ENCODE measurements around the gene GRIK4.

GRIK4 gene

GRCh38 chr11:120881596-120881995 is 370.0 kb downstream of the GRIK4 start:
- DNase-seq (ENCODE audit: low read depth): no peak

- DNase-seq (ENCODE audit: low read depth): no peak
Measured at GRCh38 chr11:120882175-120882574, 370.6 kb downstream of the GRIK4 start.

- DNase-seq (ENCODE audit: low read depth): no peak
Measured at GRCh38 chr11:120883404-120884080, 372.0 kb downstream of the GRIK4 start.

- DNase-seq (ENCODE audit: low read depth): no peak
Measured at GRCh38 chr11:120884154-120885020, 372.8 kb downstream of the GRIK4 start.

GRCh38 chr11:120890609-120891320 is 379.2 kb downstream of the GRIK4 start:
- no peak for DNase-seq (ENCODE audit: low read depth)

- DNase-seq (ENCODE audit: low read depth): no peak
Measured at GRCh38 chr11:120893440-120894201, 382.1 kb downstream of the GRIK4 start.

- no peak for DNase-seq (ENCODE audit: low read depth)
Measured at GRCh38 chr11:120894202-120894985, 382.8 kb downstream of the GRIK4 start.

GRCh38 chr11:120896687-120897086 is 385.1 kb downstream of the GRIK4 start:
- DNase-seq (ENCODE audit: low read depth): no peak

GRCh38 chr11:120898568-120898967 is 387.0 kb downstream of the GRIK4 start:
- no peak for DNase-seq (ENCODE audit: low read depth)

GRCh38 chr11:120899720-120900119 is 388.2 kb downstream of the GRIK4 start:
- DNase-seq (ENCODE audit: low read depth): no peak

GRCh38 chr11:120900643-120901042 is 389.1 kb downstream of the GRIK4 start:
- DNase-seq (ENCODE audit: low read depth): no peak

GRCh38 chr11:120903686-120904085 is 392.1 kb downstream of the GRIK4 start:
- no peak for DNase-seq (ENCODE audit: low read depth)

- no peak for DNase-seq (ENCODE audit: low read depth)
Measured at GRCh38 chr11:120904116-120904515, 392.6 kb downstream of the GRIK4 start.

- DNase-seq (ENCODE audit: low read depth): no peak
Measured at GRCh38 chr11:120906766-120907165, 395.2 kb downstream of the GRIK4 start.

GRCh38 chr11:120907971-120908370 is 396.4 kb downstream of the GRIK4 start:
- no peak for DNase-seq (ENCODE audit: low read depth)

- DNase-seq (ENCODE audit: low read depth): no peak
Measured at GRCh38 chr11:120908461-120909181, 397.1 kb downstream of the GRIK4 start.

- DNase-seq (ENCODE audit: low read depth): no peak
Measured at GRCh38 chr11:120909676-120910416, 398.3 kb downstream of the GRIK4 start.

GRCh38 chr11:120911943-120912342 is 400.4 kb downstream of the GRIK4 start:
- no peak for DNase-seq (ENCODE audit: low read depth)

GRCh38 chr11:120912504-120912903 is 401.0 kb downstream of the GRIK4 start:
- no peak for DNase-seq (ENCODE audit: low read depth)

- no peak for DNase-seq (ENCODE audit: low read depth)
Measured at GRCh38 chr11:120912915-120913314, 401.4 kb downstream of the GRIK4 start.
